ENCODE results near the gene MFAP2.

Gene MFAP2

DNA sequence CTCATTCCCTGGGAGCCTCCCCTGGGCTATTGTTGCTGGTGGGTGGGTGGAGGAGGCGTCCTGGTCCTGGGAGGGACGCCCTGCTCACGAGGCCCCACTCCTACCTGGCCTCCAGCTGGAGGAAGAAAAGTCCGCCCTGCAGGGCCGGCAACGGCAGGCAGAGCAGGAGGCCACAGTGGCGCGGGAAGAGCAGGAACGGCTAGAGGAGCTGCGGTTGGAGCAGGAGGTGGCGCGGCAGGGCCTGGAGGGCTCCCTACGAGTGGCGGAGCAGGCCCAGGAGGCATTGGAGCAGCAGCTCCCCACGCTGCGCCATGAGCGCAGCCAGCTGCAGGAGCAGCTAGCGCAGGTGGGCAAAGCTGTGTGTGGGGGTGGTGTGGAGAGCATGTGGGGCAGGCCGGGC, 33.8 kb downstream of the MFAP2 start:
- no peak; the same call in 1 of the 2 replicates for TF ChIP-seq USF1 (IDR thresholded peaks at IDR 0.05)
- no peak for TF ChIP-seq TCF12 (IDR thresholded peaks at IDR 0.05; ENCODE audit: low read depth)
- TF ChIP-seq TAF1 (IDR thresholded peaks at IDR 0.05; ENCODE audit: low read depth): no peak
- TF ChIP-seq RAD21 (IDR thresholded peaks at IDR 0.05; ENCODE audit: low read depth): no peak
- no peak for TF ChIP-seq NFIC (IDR thresholded peaks at IDR 0.05)
- no peak for TF ChIP-seq EP300 (IDR thresholded peaks at IDR 0.05; ENCODE audit: borderline replicate concordance)
- TF ChIP-seq CREB1 (IDR thresholded peaks at IDR 0.05; ENCODE audit: low read depth): no peak

GRCh38 chr1:16944038-16944437, 36.4 kb downstream of the MFAP2 start:
- TF ChIP-seq TEAD4 (IDR thresholded peaks at IDR 0.05) (no peak), MAX (IDR thresholded peaks at IDR 0.05) (no peak), FOXM1 (IDR thresholded peaks at IDR 0.05; ENCODE audit: borderline replicate concordance, low read depth) (no peak), TCF12 (IDR thresholded peaks at IDR 0.05; ENCODE audit: low read depth) (no peak), NFIC (IDR thresholded peaks at IDR 0.05) (no peak), ZBTB7A (IDR thresholded peaks at IDR 0.05; ENCODE audit: low read depth) (no peak), TAF1 (IDR thresholded peaks at IDR 0.05; ENCODE audit: low read depth) (no peak), RAD21 (IDR thresholded peaks at IDR 0.05; ENCODE audit: low read depth) (no peak), USF1 (IDR thresholded peaks at IDR 0.05) (no peak), CREB1 (IDR thresholded peaks at IDR 0.05; ENCODE audit: low read depth) (no peak)

- TF ChIP-seq YY1 (IDR thresholded peaks at IDR 0.05; ENCODE audit: low read depth): no peak
- no peak for TF ChIP-seq USF1 (IDR thresholded peaks at IDR 0.05)
- TF ChIP-seq FOXM1 (IDR thresholded peaks at IDR 0.05; ENCODE audit: borderline replicate concordance, low read depth): no peak
- TF ChIP-seq TAF1 (IDR thresholded peaks at IDR 0.05; ENCODE audit: low read depth): no peak
- TF ChIP-seq EP300 (IDR thresholded peaks at IDR 0.05; ENCODE audit: borderline replicate concordance): no peak
- no peak for TF ChIP-seq NFIC (IDR thresholded peaks at IDR 0.05)
- TF ChIP-seq MAX (IDR thresholded peaks at IDR 0.05): no peak
- no peak for TF ChIP-seq REST (IDR thresholded peaks at IDR 0.05; ENCODE audit: low read depth)
- TF ChIP-seq ZBTB7A (IDR thresholded peaks at IDR 0.05; ENCODE audit: low read depth): no peak
- TF ChIP-seq TCF12 (IDR thresholded peaks at IDR 0.05; ENCODE audit: low read depth): no peak
- TF ChIP-seq TEAD4 (IDR thresholded peaks at IDR 0.05): no peak
- TF ChIP-seq EGR1 (IDR thresholded peaks at IDR 0.05): no peak
- no peak for TF ChIP-seq RAD21 (IDR thresholded peaks at IDR 0.05; ENCODE audit: low read depth)
- no peak for TF ChIP-seq CREB1 (IDR thresholded peaks at IDR 0.05; ENCODE audit: low read depth)
- no peak for TF ChIP-seq CEBPB (IDR thresholded peaks at IDR 0.05)
These were observed 41.8 kb downstream of the MFAP2 start for GRCh38 chr1:16938351-16939321.

DNA sequence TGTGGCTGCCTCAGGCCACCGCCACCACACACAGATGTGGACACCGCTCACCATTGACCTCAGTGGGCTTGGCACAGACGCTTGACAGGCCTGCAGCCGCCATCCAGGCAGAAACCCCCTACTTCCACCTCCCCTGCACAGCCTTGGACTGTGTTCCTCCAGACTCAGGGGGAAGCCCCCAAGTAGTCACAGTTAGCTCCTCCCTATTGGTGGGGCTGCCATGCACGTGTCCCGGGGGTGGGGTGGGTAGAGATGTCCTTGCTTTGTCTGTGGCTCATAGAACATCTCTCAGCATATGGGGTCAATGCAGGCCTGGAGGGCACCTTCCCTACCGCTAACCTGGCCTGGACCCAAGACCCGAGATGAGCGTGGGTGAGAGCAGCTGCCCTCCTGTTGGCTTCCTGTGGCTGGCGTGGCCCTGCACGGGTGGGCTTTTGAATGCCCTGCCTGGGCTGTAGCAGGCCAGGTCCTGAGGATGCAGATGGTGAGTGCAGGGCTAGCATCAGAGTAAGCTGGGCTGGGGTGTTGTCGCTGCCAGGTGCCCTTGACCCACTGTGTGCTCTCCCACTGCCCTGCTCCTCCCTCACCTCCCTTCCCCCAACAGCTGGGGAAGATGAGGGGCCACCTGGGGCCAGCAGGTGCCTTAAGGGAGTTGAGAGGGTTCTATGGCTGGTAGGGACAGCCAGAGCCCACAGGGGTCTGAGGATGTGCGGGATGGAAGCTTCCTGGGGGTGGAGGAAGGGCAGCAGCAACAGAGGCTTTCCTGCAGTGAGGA, 52.5 kb downstream of the MFAP2 start:
- TF ChIP-seq REST (IDR thresholded peaks at IDR 0.05; ENCODE audit: low read depth): no peak
- TF ChIP-seq ZBTB7A (IDR thresholded peaks at IDR 0.05; ENCODE audit: low read depth): no peak
- TF ChIP-seq YY1 (IDR thresholded peaks at IDR 0.05; ENCODE audit: low read depth): no peak
- no peak for TF ChIP-seq USF1 (IDR thresholded peaks at IDR 0.05)
- no peak for TF ChIP-seq CEBPB (IDR thresholded peaks at IDR 0.05)
- no peak for TF ChIP-seq EP300 (IDR thresholded peaks at IDR 0.05; ENCODE audit: borderline replicate concordance)
- TF ChIP-seq CREB1 (IDR thresholded peaks at IDR 0.05; ENCODE audit: low read depth): no peak
- TF ChIP-seq RAD21 (IDR thresholded peaks at IDR 0.05; ENCODE audit: low read depth): no peak
- no peak for TF ChIP-seq TAF1 (IDR thresholded peaks at IDR 0.05; ENCODE audit: low read depth)
- no peak for TF ChIP-seq MAX (IDR thresholded peaks at IDR 0.05)
- no peak for TF ChIP-seq FOXM1 (IDR thresholded peaks at IDR 0.05; ENCODE audit: borderline replicate concordance, low read depth)
- no peak for TF ChIP-seq NFIC (IDR thresholded peaks at IDR 0.05)
- no peak for TF ChIP-seq EGR1 (IDR thresholded peaks at IDR 0.05)
- TF ChIP-seq TEAD4 (IDR thresholded peaks at IDR 0.05): no peak
- no peak for TF ChIP-seq TCF12 (IDR thresholded peaks at IDR 0.05; ENCODE audit: low read depth)
